ENCODE data around the gene ZNF627.
A peak's percentile ranks its signal among the peaks of the same experiment; 100 is the strongest.

The ZNF627 gene

GRCh38 chr19:11574689-11575088, 22.6 kb upstream of the ZNF627 start:
- TF ChIP-seq CTCF (IDR thresholded peaks at IDR 0.05; ENCODE audit: control extremely low read depth, extremely low read depth, low read depth, missing control alignments), result no peak
- POLR2A ChIA-PET, result no interaction called here
- DNase-seq (ENCODE audit: extremely low spot score), result no peak
- CTCF ChIA-PET, result interaction anchor here (0.7 to 3.8 kb wide), 5 partner anchors 10 to 92 kb away, joined by 3 to 23 read pairs (median 4); partner anchors contain the start of gene ELOF1

- ChIA-PET CTCF (interaction anchor here (0.9 to 3.8 kb wide), 5 partner anchors 12 to 94 kb away, joined by 3 to 23 read pairs (median 4); partner anchors contain the start of gene ELOF1), POLR2A (interaction anchor here (0.6 kb wide), 1 partner anchor 34 kb away, joined by 5 read pairs; no protein-coding TSS in a partner anchor)
- TF ChIP-seq CTCF (IDR thresholded peaks at IDR 0.05; ENCODE audit: control extremely low read depth, extremely low read depth, low read depth, missing control alignments), result no peak
- no peak for DNase-seq (ENCODE audit: extremely low spot score)
Observed at GRCh38 chr19:11576227-11576626, 21.1 kb upstream of the ZNF627 start.

GRCh38 chr19:11577451-11578257, 19.6 kb upstream of the ZNF627 start, which contains the start of gene ACP5:
Gene ACP5, minus strand, starts transcription at chr19:11577645. Its CDS starts 328 bp downstream, at chr19:11577317.
- ChIA-PET POLR2A (interaction anchor here (0.6 kb wide), 1 partner anchor 328 kb away, joined by 9 read pairs; no protein-coding TSS in a partner anchor), CTCF (interaction anchor here (0.7 to 6.0 kb wide), 6 partner anchors 9 to 23 kb away, joined by 3 to 37 read pairs (median 3); partner anchors contain the start of gene ELOF1)
- TF ChIP-seq CTCF (IDR thresholded peaks at IDR 0.05; ENCODE audit: control extremely low read depth, extremely low read depth, low read depth, missing control alignments), result no peak
- no peak for DNase-seq (ENCODE audit: extremely low spot score)

GRCh38 chr19:11578258-11579142, 18.8 kb upstream of the ZNF627 start:
- POLR2A ChIA-PET, result interaction anchor here (0.6 kb wide), 1 partner anchor 329 kb away, joined by 9 read pairs; no protein-coding TSS in a partner anchor
- no peak for TF ChIP-seq CTCF (IDR thresholded peaks at IDR 0.05; ENCODE audit: control extremely low read depth, extremely low read depth, low read depth, missing control alignments)
- peak; percentile 75 for DNase-seq (ENCODE audit: extremely low spot score)
- CTCF ChIA-PET, result interaction anchor here (0.7 to 6.0 kb wide), 8 partner anchors 9 to 219 kb away, joined by 3 to 37 read pairs (median 3); partner anchors contain the start of gene ELOF1

- CTCF ChIA-PET, result interaction anchor here (1.4 to 6.0 kb wide), 3 partner anchors 17 to 44 kb away, joined by 5 to 37 read pairs (median 8); partner anchors contain the start of gene ELOF1
- POLR2A ChIA-PET, result interaction anchor here (0.6 kb wide), 1 partner anchor 36 kb away, joined by 3 read pairs; no protein-coding TSS in a partner anchor
- no peak for TF ChIP-seq CTCF (IDR thresholded peaks at IDR 0.05; ENCODE audit: control extremely low read depth, extremely low read depth, low read depth, missing control alignments)
- no peak for DNase-seq (ENCODE audit: extremely low spot score)
Observed at GRCh38 chr19:11580116-11580515, 17.2 kb upstream of the ZNF627 start.

Measured in GM10248 (cell line).